Measurements from ENCODE around the gene GPER1.

GPER1 gene

DNA sequence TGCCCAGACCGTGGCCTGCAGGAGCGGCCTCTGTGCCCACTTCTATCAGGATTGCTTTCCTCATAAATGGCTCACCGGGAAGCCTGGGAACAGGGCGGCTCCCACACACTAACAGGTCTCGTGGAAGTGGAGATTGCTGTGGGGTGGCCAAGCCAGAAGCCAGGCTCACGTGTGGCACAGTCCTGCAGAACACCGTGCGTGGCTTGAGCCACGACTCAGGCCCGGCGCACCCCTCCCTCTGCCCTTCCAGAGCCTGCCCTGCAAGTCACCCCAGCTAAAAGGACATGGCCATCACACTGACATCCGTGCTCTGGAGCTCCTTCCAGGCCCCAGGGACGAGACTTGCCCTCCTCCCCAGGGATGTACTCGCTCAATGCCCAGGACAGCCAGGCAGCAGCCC lies 7.0 kb downstream of the GPER1 start:
- TF ChIP-seq, protein P1, sequence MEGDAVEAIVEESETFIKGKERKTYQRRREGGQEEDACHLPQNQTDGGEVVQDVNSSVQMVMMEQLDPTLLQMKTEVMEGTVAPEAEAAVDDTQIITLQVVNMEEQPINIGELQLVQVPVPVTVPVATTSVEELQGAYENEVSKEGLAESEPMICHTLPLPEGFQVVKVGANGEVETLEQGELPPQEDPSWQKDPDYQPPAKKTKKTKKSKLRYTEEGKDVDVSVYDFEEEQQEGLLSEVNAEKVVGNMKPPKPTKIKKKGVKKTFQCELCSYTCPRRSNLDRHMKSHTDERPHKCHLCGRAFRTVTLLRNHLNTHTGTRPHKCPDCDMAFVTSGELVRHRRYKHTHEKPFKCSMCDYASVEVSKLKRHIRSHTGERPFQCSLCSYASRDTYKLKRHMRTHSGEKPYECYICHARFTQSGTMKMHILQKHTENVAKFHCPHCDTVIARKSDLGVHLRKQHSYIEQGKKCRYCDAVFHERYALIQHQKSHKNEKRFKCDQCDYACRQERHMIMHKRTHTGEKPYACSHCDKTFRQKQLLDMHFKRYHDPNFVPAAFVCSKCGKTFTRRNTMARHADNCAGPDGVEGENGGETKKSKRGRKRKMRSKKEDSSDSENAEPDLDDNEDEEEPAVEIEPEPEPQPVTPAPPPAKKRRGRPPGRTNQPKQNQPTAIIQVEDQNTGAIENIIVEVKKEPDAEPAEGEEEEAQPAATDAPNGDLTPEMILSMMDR (conservative IDR thresholded peaks at IDR 0.05; ENCODE audit: low read depth, low read length): no peak
- H3K4me3 ChIP-seq (ENCODE audit: low read depth, low read length): no peak overlapping the region
- no peak for DNase-seq (ENCODE audit: low read depth)

DNA sequence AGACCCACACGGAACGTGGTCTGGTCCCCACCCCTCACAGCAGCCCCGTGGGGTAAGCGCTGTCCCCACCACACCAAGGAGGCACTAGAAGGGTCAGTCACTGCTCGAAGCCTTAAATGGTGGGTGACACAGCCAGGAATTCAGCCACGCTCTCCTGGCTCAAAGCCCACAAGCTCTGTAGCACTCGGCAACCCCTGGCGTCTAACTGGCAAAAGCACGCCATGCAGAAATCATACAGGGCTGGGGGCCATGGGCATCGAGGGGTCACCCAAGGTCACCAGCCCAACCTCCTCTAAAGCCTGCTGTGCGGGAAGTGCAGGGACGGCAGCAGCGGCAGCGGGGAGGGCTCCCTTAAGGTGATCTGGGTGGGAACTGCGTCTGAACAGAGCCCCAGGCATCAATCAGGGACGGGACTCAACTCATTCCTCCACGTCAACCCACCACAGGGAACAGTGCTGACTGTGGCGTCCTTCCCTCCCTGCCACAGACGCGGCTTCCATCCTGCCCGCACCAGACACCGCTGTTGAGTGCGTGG lies 7.8 kb downstream of the GPER1 start:
- TF ChIP-seq, protein P1 (conservative IDR thresholded peaks at IDR 0.05; ENCODE audit: low read depth, low read length): no peak
- DNase-seq (ENCODE audit: low read depth): no peak
- no peak overlapping the region for H3K4me3 ChIP-seq (ENCODE audit: low read depth, low read length)

DNA sequence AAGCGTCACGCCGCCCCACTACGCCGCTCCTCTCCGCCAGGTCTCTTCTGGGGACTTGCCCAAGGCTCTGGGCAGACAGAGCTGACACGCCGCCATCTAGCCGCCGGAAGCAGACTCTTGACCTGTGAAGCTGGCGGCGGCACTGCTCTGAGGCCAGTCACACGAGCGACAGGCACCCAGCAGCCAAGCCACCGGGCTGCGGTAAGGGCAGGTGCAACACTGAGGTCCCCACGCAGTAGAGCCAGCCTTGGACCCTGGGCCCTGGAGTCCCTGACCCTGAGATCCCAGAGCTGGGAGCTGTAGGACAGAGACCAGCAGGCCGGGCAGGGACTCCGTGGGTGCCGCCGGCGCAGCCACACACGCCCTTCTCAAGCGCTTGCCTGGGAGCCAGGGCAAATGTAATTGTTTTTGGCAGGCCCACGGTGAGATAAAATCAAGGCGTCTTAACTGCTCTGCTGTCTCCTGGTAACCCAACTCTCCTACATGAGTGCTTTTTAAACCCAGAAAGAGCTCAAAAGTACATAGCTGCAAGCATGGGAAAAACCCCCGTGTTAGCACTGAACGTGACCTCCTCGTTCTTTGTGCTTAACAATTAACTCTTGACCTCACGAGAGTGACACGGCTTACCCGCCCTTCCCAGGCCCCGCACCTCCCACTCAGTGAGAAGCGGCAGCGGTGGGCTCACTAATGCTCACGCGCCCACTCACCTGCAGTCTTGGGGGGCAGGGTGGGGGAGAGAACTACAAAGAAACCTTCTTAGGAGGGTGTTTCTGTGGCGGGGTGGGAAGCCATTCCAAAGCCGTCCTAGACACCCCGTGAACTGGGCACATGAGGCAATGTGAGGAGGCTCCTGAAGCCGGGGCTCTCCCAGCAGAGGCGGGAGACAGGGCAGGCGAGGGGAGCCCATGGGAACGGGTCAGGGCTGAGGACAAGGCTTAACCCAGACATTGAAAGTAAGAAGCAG lies 8.5 kb downstream of the GPER1 start:
- no peak for DNase-seq (ENCODE audit: low read depth)
- H3K4me3 ChIP-seq (ENCODE audit: low read depth, low read length): no peak overlapping the region
- TF ChIP-seq, protein P1 (conservative IDR thresholded peaks at IDR 0.05; ENCODE audit: low read depth, low read length): no peak

DNA sequence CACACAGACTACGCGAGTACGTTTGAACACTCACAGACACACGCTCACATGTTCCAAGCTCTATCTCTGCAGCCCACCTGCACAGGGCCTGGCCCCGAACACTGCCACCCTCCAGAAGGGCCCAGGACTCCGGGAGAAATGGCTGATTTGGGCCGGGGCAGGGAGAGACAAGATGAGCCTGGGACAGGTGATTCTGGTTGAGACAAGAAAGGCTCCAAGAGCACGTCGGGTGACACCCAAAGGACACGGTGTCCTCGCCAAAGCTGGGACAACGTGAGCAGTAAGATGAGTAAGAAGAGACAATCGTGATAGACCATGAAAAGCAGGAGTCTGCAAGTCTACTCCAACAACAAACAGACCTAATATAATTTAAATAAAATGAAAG lies 9.2 kb downstream of the GPER1 start:
- H3K4me3 ChIP-seq (ENCODE audit: low read depth, low read length): no peak overlapping the region
- TF ChIP-seq, protein P1 (conservative IDR thresholded peaks at IDR 0.05; ENCODE audit: low read depth, low read length): no peak
- no peak for DNase-seq (ENCODE audit: low read depth)

DNA sequence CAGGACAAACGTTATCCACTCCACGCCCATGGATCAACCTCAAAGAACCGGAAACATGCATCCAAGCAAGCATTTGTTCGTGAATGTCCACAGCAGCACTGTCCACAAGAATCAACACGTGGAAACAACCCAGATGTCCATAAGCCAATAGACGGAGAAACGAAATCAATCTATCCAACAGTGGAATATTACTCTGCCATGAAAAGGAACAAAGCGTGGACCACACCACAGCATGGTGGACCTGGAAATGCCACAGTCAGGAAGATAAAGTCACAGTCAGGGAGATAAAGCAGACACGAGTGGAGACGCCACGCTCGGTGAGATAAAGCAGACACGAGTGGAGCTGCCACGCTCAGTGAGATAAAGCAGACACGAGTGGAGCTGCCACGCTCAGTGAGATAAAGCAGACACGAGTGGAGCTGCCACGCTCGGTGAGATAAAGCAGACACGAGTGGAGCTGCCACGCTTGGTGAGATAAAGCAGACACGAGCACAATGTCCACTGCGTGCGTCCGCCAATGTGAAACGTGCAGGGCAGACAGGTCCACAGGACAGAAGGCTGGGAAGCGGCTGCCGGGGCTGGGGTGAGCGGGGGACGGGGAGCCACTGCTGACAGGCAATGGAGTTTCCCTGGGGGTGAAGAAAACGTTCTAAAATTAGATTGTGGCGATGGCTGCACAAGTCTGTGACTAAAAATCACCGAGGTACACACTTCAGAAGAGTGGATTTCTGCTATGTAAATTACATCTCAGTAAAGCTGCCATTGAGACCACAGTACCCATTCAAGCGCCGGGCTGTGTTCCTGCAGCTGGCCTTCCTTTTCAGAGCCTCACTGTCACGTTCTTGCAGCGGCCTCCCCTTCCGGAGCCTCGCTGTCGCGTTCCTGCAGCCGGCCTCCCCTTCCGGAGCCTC lies 10.6 kb downstream of the GPER1 start:
- DNase-seq (ENCODE audit: low read depth): no peak
- TF ChIP-seq, protein P1 (conservative IDR thresholded peaks at IDR 0.05; ENCODE audit: low read depth, low read length): no peak
- no peak overlapping the region for H3K4me3 ChIP-seq (ENCODE audit: low read depth, low read length)

DNA sequence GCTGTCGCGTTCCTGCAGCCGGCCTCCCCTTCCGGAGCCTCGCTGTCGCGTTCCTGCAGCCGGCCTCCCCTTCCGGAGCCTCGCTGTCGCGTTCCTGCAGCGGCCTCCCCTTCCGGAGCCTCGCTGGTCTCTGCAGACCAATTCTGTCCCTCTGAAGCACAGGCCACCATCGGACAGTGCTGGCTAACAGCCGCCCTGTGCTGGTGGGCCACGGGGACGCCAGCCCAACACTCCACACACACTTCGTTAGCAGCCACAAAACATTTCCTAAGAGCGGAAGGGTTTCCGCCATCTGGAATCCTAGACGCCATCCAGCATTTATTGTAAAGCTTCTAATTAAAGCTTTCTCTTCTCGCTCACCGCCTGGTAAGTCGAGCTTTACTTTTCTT lies 11.2 kb downstream of the GPER1 start:
- no peak for DNase-seq (ENCODE audit: low read depth)
- TF ChIP-seq, protein P1 (conservative IDR thresholded peaks at IDR 0.05; ENCODE audit: low read depth, low read length): no peak

More for the DNA sequence above, 11.2 kb downstream of the GPER1 start:
- H3K4me3 ChIP-seq (ENCODE audit: low read depth, low read length): no peak overlapping the region
